ENCODE data around the gene GAB1.
A peak's percentile ranks its signal among the peaks of the same experiment; 100 is the strongest.

The GAB1 gene

DNA sequence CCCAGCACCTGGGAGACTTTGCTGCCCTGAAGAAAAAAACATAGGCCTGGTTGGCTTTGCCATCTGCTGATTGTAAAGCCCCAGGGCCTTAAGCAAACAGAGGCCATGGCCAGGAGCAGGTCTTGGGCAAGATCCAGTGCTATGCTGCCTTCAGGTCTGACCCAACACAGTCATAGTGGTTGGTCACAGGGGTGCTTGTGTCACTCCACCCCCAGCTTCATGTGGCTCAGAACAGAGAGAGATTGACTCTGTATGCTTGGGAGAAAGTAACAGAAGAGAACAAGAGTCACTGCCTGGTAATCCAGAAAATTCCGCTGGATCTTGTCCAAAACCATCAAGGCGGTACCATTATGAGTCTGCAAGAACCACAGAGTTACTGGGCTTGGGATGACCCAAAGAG lies 152.4 kb downstream of the GAB1 start:
- DNase-seq (ENCODE audit: low read depth), result no peak

DNA sequence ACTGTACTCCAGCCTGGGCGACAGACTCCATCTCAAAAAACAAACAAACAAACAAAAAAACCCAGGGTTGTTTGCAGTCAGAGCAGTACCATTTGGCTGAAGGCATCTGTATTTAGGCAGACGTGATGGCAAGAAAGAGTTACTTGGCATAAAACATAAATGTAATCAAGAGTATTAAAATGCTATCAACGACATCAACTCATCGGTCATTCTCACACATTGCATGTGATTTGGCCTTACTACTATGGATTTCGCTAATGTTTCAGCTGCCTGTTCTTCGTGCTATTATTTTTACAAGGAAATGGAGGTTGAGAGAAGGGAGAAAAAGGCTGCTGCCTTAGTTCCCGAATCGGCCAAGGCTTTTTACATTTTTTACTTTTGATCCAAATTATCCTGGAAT lies 161.3 kb downstream of the GAB1 start:
- no peak for DNase-seq (ENCODE audit: low read depth)

DNA sequence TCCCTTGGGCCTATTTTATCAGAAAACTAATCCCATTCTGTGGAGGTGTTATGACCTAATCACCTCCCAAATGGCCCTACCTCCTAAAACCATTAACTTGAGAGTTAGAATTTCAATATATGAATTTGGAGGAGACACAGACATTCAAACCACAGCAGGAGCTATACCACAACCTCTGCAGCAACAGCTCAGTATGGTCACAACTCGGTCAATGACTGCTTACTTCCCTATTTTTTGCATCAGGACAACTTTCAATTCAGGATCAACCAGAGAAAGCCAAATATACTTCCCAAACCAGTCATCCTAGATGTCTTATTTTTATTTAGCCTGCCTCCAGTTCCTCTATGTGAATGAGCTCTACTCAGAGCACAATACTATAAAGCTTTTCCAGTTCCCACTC lies 165.6 kb downstream of the GAB1 start:
- DNase-seq (ENCODE audit: low read depth), result no peak

DNA sequence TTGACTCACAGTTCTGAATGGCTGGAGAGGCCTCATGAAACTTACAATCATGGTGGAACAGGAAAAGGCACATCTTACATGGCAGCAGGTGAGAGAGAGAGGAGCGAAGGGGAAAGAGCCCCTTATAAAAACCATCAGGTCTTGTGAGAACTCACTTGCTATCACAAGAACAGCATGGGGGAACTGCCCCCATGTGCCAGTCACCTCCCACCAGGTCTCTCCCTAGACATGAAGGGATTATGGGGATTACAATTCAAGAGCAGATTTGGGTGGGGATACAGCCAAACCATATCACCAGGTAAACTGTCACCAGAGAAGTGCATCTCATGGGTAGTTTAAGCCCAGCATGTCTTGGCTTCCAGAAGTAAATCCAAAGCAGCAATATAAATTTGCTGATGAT lies 169.4 kb downstream of the GAB1 start:
- no peak for DNase-seq (ENCODE audit: low read depth)

DNA sequence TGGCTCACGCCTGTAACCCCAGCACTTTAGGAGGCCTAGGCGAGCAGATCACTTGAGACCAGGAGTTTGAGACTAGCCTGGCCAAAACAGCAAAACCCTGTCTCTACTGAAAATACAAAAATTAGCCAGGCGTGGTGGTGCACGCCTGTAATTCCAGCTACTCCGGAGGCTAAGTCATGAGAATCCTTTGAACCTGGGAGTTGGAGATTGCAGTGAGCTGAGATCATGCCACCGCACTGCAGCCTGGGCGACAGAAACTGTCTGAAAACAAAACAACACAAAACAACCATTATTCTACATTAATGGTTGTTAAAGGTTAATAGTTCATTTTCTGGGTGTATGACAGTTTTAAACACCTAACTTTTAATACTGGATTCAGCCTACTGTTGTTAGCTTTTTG lies 175.2 kb downstream of the GAB1 start:
- no peak for DNase-seq (ENCODE audit: low read depth)

DNA sequence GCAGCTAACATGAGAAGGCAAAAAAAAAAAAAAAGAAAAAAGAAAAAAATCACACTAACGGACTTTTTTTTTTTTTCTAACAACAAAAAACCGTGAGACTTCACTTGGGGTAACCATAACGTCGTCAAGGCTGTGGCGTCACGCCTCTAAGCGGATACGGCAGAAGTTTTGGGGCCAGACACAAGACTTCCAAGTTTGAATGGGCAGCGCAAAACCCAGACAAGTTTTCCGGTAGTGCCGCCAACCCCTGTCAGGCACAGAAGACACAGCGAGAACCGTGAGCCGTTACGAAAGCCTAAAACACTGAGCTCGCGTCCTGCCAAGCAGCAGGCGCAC lies 176.3 kb downstream of the GAB1 start:
- no peak for DNase-seq (ENCODE audit: low read depth)

DNA sequence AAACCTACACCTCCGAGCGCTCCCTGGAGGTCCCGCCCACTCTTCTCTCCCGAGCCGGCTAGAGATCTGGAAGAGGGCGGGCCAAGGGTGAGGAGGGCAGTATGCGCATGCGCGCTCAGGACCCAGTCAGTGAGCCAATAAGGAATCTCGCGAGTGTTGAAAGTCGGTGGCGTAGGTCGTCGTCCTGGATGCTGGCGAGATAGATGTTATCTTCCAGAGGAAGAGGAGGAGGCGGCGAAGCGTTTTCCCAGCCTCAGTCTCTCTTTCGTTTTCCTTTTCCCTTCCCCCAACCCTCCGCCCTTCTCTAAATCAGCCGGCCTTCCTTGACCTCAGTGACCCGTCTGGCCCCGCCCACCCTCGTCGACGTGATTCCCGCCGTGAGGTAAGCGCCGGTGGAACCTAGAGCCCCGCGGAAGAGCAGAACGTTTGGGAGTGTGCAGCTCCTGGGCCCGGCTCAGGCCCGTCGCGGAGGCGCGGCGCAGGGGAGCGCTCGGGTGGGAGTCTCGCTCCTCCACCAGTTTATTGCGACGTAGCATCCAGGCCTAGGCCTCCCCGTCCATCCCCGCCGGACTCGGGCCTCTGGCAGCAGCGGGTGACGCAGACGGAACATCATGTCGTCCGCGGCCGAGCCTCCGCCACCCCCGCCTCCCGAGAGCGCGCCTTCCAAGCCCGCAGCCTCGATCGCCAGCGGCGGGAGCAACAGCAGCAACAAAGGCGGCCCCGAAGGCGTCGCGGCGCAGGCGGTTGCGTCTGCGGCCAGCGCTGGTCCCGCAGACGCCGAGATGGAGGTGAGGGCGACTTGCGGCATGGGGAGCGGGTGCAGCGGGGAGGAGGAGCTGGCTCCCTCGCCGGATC lies 176.9 kb downstream of the GAB1 start, which contains the start of gene SMARCA5:
SMARCA5 (plus strand) TSS at position 389 of the 855 bp plus-strand sequence; CDS start at position 612, 223 bp downstream.
- DNase-seq (ENCODE audit: low read depth), result peak; percentile 90

DNA sequence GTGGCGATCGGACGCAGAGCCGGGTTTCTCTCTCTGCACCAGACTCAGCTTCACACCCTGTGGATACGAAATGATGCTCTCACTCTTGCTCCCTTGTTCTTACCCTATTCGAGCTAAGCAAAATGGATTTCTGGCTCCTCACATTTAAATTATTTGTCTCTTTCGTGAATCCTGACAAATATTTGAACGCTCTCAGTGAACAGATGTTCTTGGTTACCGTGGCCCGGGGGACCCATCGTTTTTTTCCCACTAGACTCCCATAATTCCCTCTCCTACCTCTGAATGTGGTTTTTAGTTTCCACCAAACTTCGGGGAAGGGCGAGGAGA lies 177.5 kb downstream of the GAB1 start:
- DNase-seq (ENCODE audit: low read depth), result no peak

DNA sequence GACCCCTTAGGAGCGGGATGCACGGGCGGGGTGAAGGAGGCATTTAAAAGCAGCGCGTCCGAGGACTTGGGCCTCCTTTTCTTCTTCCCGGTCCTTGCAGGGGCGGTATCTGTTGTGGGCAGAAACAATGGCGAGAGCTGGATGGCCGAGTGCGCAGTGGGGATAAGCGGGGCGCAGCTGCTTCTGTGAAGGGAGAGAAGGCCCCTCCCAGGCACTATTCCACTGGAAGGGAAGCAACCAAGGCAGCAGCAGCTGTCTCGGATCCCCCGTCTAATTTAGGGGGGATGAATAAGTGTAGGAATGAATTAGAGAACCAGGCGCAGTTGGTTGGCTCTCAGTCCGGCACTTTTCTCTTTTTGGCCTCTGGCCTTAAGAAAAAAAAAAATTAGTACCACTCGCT lies 177.8 kb downstream of the GAB1 start:
- DNase-seq (ENCODE audit: low read depth), result no peak

DNA sequence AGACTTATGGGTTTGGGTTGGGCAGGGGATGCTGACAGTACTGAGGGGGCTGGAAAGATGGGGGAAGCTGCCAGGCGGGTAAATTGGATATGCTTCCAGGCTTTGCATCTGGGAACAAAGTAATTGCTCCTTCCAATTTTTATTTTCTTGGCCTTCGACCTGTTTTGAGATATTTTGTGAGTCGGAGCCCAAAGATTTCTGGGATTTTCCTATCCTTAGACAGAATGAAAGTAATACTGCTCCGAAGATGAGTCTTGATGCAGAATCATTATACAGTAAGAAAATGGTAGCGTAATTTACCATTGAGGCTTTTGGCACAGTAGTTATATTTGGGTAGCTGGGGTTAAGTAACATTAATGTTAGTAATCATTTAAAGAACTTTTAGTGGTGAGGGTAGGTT lies 178.2 kb downstream of the GAB1 start:
- no peak for DNase-seq (ENCODE audit: low read depth)

DNA sequence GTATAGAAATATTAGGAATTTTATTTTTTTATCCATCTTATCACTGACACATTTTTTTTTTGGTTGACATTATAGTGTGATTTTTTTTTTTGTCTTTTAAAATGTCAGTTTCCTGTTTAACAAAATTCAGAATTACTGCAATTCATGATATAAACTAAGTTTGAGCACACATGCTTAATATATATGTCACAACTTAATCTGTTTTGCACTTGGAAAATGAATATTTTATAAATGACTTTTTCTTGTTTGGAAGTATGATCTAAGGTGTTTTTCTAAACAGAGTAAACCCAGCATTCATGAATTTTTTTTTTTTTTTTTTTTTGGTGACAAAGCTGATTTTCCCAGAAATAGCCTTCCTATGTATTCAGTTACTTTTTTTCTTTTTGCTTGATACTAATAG lies 179.2 kb downstream of the GAB1 start:
- DNase-seq (ENCODE audit: low read depth), result no peak

DNA sequence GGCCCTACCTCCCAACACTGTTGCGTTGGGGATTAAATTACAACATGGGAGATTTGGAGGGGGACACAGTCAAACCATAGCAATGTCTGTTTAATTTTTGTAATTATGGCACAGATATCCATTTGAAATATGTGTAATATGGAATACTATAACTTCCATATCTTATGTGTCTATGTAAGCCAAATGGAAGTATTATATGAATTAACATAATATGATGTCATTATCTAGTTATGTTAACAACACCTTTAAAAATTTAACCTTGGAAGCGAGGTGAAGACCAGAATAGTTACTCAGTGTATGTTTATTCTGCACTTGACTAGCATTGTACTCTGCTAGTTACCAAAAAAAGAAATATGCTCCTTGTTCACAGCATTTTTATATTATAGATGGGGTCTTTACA lies 181.1 kb downstream of the GAB1 start:
- DNase-seq (ENCODE audit: low read depth), result no peak
